Medulla oblongata (tissue), 1 donor: ENCODE results near the gene HTR3A.
"Not testable (repeated sequence)": the region's sequence is repeated elsewhere in the genome, so short reads cannot be mapped to it uniquely, and the experiment has no call there.

ENCODE experiments used
- DNase-seq: peaks from one replicate; pipeline ENCODE4 v3.0.0-alpha.2; 2015; ENCODE audit errors: extremely low spot score

The HTR3A gene

GRCh38 chr11:113974741-113975470 lies at the start of gene HTR3A:
Gene HTR3A, plus strand, starts transcription at chr11:113975108. Its CDS starts 218 bp downstream, at chr11:113975326.
- no peak for DNase-seq

GRCh38 chr11:113926273-113927197 lies 48.4 kb upstream of the HTR3A start:
- no peak for DNase-seq

- no peak for DNase-seq
These were observed 46.6 kb upstream of the HTR3A start for GRCh38 chr11:113928311-113928710.

GRCh38 chr11:113932788-113933187 lies 42.1 kb upstream of the HTR3A start:
- no peak for DNase-seq

- DNase-seq = not testable (repeated sequence)
These were observed 40.7 kb upstream of the HTR3A start for GRCh38 chr11:113934193-113934592.

GRCh38 chr11:113934761-113935160 lies 40.1 kb upstream of the HTR3A start:
- DNase-seq = no peak

GRCh38 chr11:113935858-113936257 lies 39.0 kb upstream of the HTR3A start:
- DNase-seq = no peak

- no peak for DNase-seq
These were observed 37.0 kb upstream of the HTR3A start for GRCh38 chr11:113937918-113938317.

GRCh38 chr11:113942256-113942655 lies 32.7 kb upstream of the HTR3A start:
- DNase-seq = no peak

GRCh38 chr11:113946162-113946561 lies 28.7 kb upstream of the HTR3A start:
- DNase-seq = not testable (repeated sequence)

GRCh38 chr11:113947994-113948393 lies 26.9 kb upstream of the HTR3A start:
- no peak for DNase-seq

GRCh38 chr11:113949891-113950290 lies 25.0 kb upstream of the HTR3A start:
- DNase-seq = no peak

GRCh38 chr11:113951537-113951936 lies 23.4 kb upstream of the HTR3A start:
- no peak for DNase-seq

- DNase-seq = no peak
These were observed 22.8 kb upstream of the HTR3A start for GRCh38 chr11:113952070-113952469.

GRCh38 chr11:113952588-113952987 lies 22.3 kb upstream of the HTR3A start:
- DNase-seq = no peak

- no peak for DNase-seq
These were observed 20.7 kb upstream of the HTR3A start for GRCh38 chr11:113954235-113954634.

- no peak for DNase-seq
These were observed 17.9 kb upstream of the HTR3A start for GRCh38 chr11:113956986-113957385.

GRCh38 chr11:113960702-113961330 lies 14.1 kb upstream of the HTR3A start:
- DNase-seq = no peak

- no peak for DNase-seq
These were observed 7.5 kb upstream of the HTR3A start for GRCh38 chr11:113967361-113967760.

- no peak for DNase-seq
These were observed 3.3 kb upstream of the HTR3A start for GRCh38 chr11:113971506-113972195.

GRCh38 chr11:113977071-113977490 lies 2.2 kb downstream of the HTR3A start:
- no peak for DNase-seq

GRCh38 chr11:113977701-113978100 lies 2.8 kb downstream of the HTR3A start:
- DNase-seq = no peak
